ENCODE measurements around the gene KCTD15. TPM values are rescaled to one million over a fixed set of nuclear protein-coding genes. Genes with fewer than 3 reads are reported as not detected.

The KCTD15 gene, protein sequence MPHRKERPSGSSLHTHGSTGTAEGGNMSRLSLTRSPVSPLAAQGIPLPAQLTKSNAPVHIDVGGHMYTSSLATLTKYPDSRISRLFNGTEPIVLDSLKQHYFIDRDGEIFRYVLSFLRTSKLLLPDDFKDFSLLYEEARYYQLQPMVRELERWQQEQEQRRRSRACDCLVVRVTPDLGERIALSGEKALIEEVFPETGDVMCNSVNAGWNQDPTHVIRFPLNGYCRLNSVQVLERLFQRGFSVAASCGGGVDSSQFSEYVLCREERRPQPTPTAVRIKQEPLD
- total RNA-seq: 10 to 100 TPM; 10.6 to 14.6 (median 12.7) TPM
- polyA plus RNA-seq: 10.3 TPM
- long read RNA-seq, donor 1, partial matches to known transcripts: 14 of 24 reads
- long read RNA-seq, donor 1, other reads (novel, unspliced or antisense): 6 of 24 reads
- long read RNA-seq, donor 2, partial matches to known transcripts: 2 of 7 reads
- long read RNA-seq, donor 2, other reads (novel, unspliced or antisense): 5 of 7 reads
- long read RNA-seq, donor 3, partial matches to known transcripts: 12 of 19 reads
- long read RNA-seq, donor 3, other reads (novel, unspliced or antisense): 5 of 19 reads
- long read RNA-seq, donor 4: 0 reads

DNA sequence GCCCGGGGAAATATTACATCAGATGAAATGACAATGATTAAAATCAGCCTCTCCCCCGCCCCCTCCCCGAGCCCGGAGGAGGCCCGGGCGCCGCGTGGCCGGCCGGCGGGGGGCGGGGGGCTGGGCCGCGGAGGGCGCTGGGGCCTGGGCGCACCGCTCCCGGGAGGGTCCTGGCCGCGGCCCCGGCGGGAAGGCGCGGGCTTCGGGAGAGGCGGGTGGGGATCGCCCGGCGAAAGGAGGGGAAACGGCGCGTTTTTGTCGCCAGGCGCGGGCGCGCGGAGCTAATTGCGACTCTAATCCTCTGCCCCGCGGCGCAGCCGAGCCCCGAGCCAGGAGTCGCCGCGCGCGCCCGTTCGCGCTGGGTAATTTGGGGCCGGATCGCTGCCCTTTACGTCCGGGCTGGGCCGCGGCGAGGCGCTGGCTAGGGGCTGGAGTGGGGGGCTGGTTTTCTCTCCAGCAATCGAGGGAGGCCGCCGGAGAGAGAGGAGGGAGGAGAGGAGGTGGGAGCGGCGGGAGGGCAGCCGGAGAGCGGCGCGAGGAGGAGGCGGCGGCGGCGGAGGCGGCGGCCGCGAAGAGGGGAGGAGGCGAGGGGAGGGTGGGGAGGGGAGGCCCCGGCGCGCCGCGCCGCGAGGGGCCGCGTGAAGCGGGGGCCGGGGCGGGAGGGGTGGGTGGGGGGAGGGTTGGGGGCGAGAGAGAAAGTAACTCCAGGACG is at the start of gene KCTD15:
KCTD15 (plus strand) TSS at position 707 of the 712 bp plus-strand sequence. CDS start 3,585 bp downstream, outside the sequence.
- intact Hi-C loops (cut with DNase I): loop anchor here in 3 of 4 donors (5.0 to 10.0 kb wide), 2 partner anchors 108 to 201 kb away; no protein-coding TSS in a partner anchor
- peaks cover 2% of the 10 kb centered on the region for H3K4me1 ChIP-seq (ENCODE audit: control insufficient read depth, insufficient read depth, low read length)
- under 1% methylated on average over 92 of the region's 92 CpGs for WGBS

GRCh38 chr19:33747273-33747672 is 49.4 kb upstream of the KCTD15 start:
- H3K4me1 ChIP-seq (ENCODE audit: control insufficient read depth, insufficient read depth, low read length): no peaks in the 10 kb centered on the region
- intact Hi-C loops (cut with DNase I): no loop called here
- H3K27me3 ChIP-seq (ENCODE audit: control insufficient read depth, insufficient read depth): no peaks in the 10 kb centered on the region
- WGBS: 52% methylated on average over 4 of the region's 4 CpGs
- H3K27ac ChIP-seq (ENCODE audit: low read length): no peak overlapping the region
- H3K4me3 ChIP-seq (ENCODE audit: low read length): no peak overlapping the region
- DNase-seq (no peak), ATAC-seq (no peak)
- no peaks in the 10 kb centered on the region for H3K9me3 ChIP-seq (ENCODE audit: control insufficient read depth, low read length)

More for the DNA sequence above, at the start of gene KCTD15:
- ATAC-seq: peak; percentile 5 to 12
- peak; percentile 58 to 83 (median 81) for DNase-seq
- Histone ChIP-seq H3K27me3 (ENCODE audit: control insufficient read depth, insufficient read depth) (no peaks in the 10 kb centered on the region), H3K27ac (ENCODE audit: low read length) (peak within 1 kb of the TSS; percentile 81), H3K9me3 (ENCODE audit: control insufficient read depth, low read length) (no peaks in the 10 kb centered on the region), H3K4me3 (ENCODE audit: low read length) (peak within 1 kb of the TSS; percentile 72)

DNA sequence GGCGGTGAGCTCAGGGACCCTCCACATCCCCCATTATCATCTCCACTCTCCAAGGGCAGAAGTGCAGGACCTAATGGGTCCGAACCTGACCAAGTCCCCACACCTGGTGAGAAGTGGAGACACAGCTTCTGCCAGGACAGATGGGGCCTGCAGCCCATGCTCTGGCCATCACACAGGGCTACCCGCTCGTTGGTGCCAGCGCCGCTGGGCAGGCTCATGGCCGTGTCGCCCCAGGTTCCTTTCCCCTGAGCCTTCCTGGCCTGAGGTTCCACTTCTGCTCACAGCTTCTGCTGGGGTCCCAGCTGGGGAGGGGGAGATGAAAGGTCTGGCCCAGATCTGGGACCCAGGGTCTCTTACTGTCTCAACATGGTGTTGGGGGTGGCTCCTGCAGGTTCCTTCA is 48.4 kb upstream of the KCTD15 start:
- Histone ChIP-seq H3K4me1 (ENCODE audit: control insufficient read depth, insufficient read depth, low read length) (no peaks in the 10 kb centered on the region), H3K27ac (ENCODE audit: low read length) (no peak overlapping the region), H3K9me3 (ENCODE audit: control insufficient read depth, low read length) (no peaks in the 10 kb centered on the region), H3K27me3 (ENCODE audit: control insufficient read depth, insufficient read depth) (no peaks in the 10 kb centered on the region), H3K4me3 (ENCODE audit: low read length) (no peak overlapping the region)
- ATAC-seq: no peak
- WGBS: 91% methylated on average over 8 of the region's 8 CpGs
- intact Hi-C loops (cut with DNase I): no loop called here
- DNase-seq: no peak

- 77% methylated on average over 3 of the region's 3 CpGs for WGBS
- H3K27me3 ChIP-seq (ENCODE audit: control insufficient read depth, insufficient read depth): no peaks in the 10 kb centered on the region
- intact Hi-C loops (cut with DNase I): no loop called here
- H3K27ac ChIP-seq (ENCODE audit: low read length): no peak overlapping the region
- H3K4me3 ChIP-seq (ENCODE audit: low read length): no peak overlapping the region
- H3K9me3 ChIP-seq (ENCODE audit: control insufficient read depth, low read length): no peaks in the 10 kb centered on the region
- no peak for ATAC-seq
- H3K4me1 ChIP-seq (ENCODE audit: control insufficient read depth, insufficient read depth, low read length): no peaks in the 10 kb centered on the region
- no peak for DNase-seq
Observed at GRCh38 chr19:33749016-33749415, 47.7 kb upstream of the KCTD15 start.

GRCh38 chr19:33749619-33750175 is 47.0 kb upstream of the KCTD15 start:
- ATAC-seq (no peak), DNase-seq (no peak)
- Histone ChIP-seq H3K4me3 (ENCODE audit: low read length) (no peak overlapping the region), H3K9me3 (ENCODE audit: control insufficient read depth, low read length) (no peaks in the 10 kb centered on the region), H3K27me3 (ENCODE audit: control insufficient read depth, insufficient read depth) (no peaks in the 10 kb centered on the region), H3K27ac (ENCODE audit: low read length) (no peak overlapping the region), H3K4me1 (ENCODE audit: control insufficient read depth, insufficient read depth, low read length) (no peaks in the 10 kb centered on the region)
- 86% methylated on average over 12 of the region's 12 CpGs for WGBS
- intact Hi-C loops (cut with DNase I): no loop called here

DNA sequence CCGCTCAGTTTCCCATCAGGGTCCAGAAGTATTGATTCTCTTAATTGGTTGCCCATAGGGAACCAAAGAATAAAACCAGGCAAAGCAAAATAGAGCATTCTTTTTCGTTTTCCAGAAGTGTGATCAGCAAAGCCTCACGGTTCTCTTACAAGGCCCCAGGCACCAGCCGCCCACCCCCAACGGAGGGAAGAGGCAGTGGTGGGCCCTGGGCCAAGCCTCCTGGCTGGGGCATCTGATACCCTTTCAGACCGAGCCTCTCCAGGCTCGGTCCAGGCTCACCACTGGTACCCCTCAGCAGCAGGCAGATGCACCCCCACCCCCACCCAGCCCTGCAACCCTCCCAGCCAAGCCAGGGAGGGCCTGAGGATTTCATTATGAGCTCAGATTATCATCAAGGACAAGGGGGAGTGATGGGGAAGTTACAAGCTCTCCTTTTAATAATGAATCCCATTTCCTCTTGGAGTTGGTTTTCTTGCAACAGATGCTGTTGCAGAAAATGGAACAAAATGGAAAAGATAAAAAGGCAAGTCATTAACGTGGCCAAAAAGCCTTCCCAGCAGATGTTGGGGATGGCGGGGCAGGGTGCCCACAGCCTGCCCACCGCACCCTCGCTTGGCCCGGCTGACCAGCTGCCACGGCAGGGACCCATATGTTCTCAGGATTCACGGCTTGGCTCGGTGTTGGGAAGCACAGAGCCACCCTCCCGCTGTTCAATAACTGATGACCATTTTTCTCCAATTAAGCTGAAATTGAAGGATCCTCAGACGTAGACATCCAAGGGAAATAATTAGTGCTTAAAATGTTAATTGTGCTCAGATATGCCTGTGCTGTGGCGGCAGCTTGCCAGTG is 45.9 kb upstream of the KCTD15 start:
- intact Hi-C loops (cut with DNase I): no loop called here
- Histone ChIP-seq H3K27me3 (ENCODE audit: control insufficient read depth, insufficient read depth) (no peaks in the 10 kb centered on the region), H3K4me3 (ENCODE audit: low read length) (no peak overlapping the region), H3K9me3 (ENCODE audit: control insufficient read depth, low read length) (no peaks in the 10 kb centered on the region), H3K4me1 (ENCODE audit: control insufficient read depth, insufficient read depth, low read length) (no peaks in the 10 kb centered on the region), H3K27ac (ENCODE audit: low read length) (no peak overlapping the region)
- DNase-seq (no peak), ATAC-seq (no peak)
- 74% methylated on average over 18 of the region's 18 CpGs for WGBS

- Histone ChIP-seq H3K27ac (ENCODE audit: low read length) (no peak overlapping the region), H3K27me3 (ENCODE audit: control insufficient read depth, insufficient read depth) (no peaks in the 10 kb centered on the region), H3K4me3 (ENCODE audit: low read length) (no peak overlapping the region), H3K9me3 (ENCODE audit: control insufficient read depth, low read length) (no peaks in the 10 kb centered on the region), H3K4me1 (ENCODE audit: control insufficient read depth, insufficient read depth, low read length) (no peaks in the 10 kb centered on the region)
- DNase-seq (no peak), ATAC-seq (no peak)
- intact Hi-C loops (cut with DNase I): no loop called here
- 73% methylated on average over 5 of the region's 5 CpGs for WGBS
Observed at GRCh38 chr19:33751436-33751770, 45.3 kb upstream of the KCTD15 start.

DNA sequence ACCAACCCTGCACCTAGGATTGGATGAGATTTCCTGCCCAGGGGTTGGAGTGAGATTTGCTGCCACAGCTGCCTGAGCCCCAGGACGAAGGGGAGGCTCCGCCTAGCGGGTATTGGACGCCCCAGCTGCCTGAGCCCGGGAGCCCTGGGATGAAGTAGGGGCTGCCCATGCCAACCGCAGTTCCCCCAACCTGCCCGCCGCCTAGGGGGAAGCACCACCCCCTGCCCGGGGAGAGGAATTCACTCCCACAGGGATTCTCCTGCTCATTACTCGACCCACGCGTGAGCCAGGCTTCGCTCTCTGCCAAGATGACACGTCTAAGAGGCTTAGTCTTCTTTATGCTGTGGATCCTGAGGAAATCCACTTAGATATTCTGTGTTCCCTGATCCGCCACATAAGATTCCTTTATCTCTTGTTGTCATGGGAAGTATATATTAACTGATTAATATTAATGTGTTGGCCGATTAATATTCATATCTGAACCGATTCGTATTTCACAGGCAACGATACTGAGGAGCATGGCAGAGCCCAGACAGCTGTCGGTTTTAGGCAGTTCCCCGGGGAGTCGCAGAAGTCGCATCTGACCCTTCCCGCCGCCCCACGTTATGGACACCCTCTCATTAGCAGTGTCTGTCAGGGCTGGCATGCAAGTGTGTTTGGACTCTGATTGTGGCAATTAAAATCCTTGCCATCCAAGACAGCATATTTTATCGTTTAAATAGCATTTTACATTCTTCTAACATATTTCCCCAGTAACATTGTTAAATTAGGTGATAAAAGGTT is 44.5 kb upstream of the KCTD15 start:
- intact Hi-C loops (cut with DNase I): no loop called here
- H3K27me3 ChIP-seq (ENCODE audit: control insufficient read depth, insufficient read depth): no peaks in the 10 kb centered on the region
- no peak for ATAC-seq
- H3K27ac ChIP-seq (ENCODE audit: low read length): no peak overlapping the region
- no peaks in the 10 kb centered on the region for H3K4me1 ChIP-seq (ENCODE audit: control insufficient read depth, insufficient read depth, low read length)
- no peak overlapping the region for H3K4me3 ChIP-seq (ENCODE audit: low read length)
- no peak for DNase-seq
- no peaks in the 10 kb centered on the region for H3K9me3 ChIP-seq (ENCODE audit: control insufficient read depth, low read length)
- WGBS: 58% methylated on average over 27 of the region's 27 CpGs

DNA sequence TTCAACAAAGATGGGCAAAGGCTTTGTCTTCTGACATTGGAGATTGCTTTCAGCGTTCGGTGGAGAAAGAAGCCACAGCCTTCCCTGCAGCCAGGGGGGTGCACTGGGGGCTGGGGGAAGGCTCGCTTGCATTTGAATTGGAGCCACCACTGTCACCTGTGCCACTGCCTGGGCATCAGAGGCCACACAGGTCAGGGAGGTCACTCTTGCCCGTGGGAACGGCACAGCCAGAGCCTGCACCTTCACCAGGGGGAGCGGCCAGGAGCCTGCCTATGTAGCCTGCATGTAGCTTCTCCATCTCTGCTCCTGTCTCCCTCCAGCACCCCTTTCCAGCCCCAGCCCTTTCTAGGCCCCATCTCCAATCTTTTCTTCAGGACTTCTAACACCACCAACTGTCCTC is 43.7 kb upstream of the KCTD15 start:
- Histone ChIP-seq H3K27ac (ENCODE audit: low read length) (no peak overlapping the region), H3K9me3 (ENCODE audit: control insufficient read depth, low read length) (no peaks in the 10 kb centered on the region), H3K27me3 (ENCODE audit: control insufficient read depth, insufficient read depth) (no peaks in the 10 kb centered on the region), H3K4me1 (ENCODE audit: control insufficient read depth, insufficient read depth, low read length) (no peaks in the 10 kb centered on the region), H3K4me3 (ENCODE audit: low read length) (no peak overlapping the region)
- DNase-seq (no peak), ATAC-seq (no peak)
- 77% methylated on average over 6 of the region's 6 CpGs for WGBS
- intact Hi-C loops (cut with DNase I): no loop called here

DNA sequence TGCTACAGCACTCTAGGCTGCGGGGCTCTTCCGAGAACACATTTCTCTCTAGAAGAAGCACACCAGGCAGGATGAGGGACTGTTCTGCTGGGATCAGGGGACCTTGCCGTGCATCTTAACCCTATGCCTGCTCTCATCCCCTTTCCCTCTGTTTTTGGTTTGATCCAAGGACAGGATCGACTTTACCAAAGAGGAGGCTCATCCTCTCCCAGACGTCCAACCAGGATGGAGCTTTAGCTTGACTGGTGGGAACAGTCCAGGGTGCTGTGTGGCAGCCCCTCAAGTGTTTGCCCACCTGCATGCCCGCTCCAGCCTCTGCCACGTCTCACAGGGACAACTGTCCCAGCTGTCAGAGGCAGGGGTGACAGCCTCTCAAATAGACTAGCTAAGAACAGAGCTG is 42.3 kb upstream of the KCTD15 start:
- no peak for ATAC-seq
- Histone ChIP-seq H3K4me3 (ENCODE audit: low read length) (no peak overlapping the region), H3K9me3 (ENCODE audit: control insufficient read depth, low read length) (no peaks in the 10 kb centered on the region), H3K27ac (ENCODE audit: low read length) (no peak overlapping the region), H3K27me3 (ENCODE audit: control insufficient read depth, insufficient read depth) (no peaks in the 10 kb centered on the region), H3K4me1 (ENCODE audit: control insufficient read depth, insufficient read depth, low read length) (peaks cover 2% of the 10 kb centered on the region)
- DNase-seq: no peak
- WGBS: 66% methylated on average over 7 of the region's 7 CpGs
- intact Hi-C loops (cut with DNase I): no loop called here
